ENCODE results near the gene SPATA12.
A peak's percentile ranks its signal among the peaks of the same experiment; 100 is the strongest.

The SPATA12 gene

GRCh38 chr3:57060089-57060821 is at the start of gene SPATA12:
Gene SPATA12 (plus strand): TSS chr3:57060664. CDS start chr3:57073695, 13,031 bp downstream.
- DNase-seq (ENCODE audit: low spot score): peak; percentile 84

- DNase-seq (ENCODE audit: low spot score): no peak
Observed at GRCh38 chr3:57011022-57011421, 49.4 kb upstream of the SPATA12 start.

- no peak for DNase-seq (ENCODE audit: low spot score)
Observed at GRCh38 chr3:57012847-57013246, 47.6 kb upstream of the SPATA12 start.

- DNase-seq (ENCODE audit: low spot score): no peak
Observed at GRCh38 chr3:57015350-57015729, 45.1 kb upstream of the SPATA12 start.

- DNase-seq (ENCODE audit: low spot score): no peak
Observed at GRCh38 chr3:57015912-57016311, 44.6 kb upstream of the SPATA12 start.

- DNase-seq (ENCODE audit: low spot score): peak; percentile 96
Observed at GRCh38 chr3:57017459-57017845, 43.0 kb upstream of the SPATA12 start.

GRCh38 chr3:57018246-57018645 is 42.2 kb upstream of the SPATA12 start:
- DNase-seq (ENCODE audit: low spot score): no peak

GRCh38 chr3:57019057-57019456 is 41.4 kb upstream of the SPATA12 start:
- DNase-seq (ENCODE audit: low spot score): no peak

- no peak for DNase-seq (ENCODE audit: low spot score)
Observed at GRCh38 chr3:57025237-57025636, 35.2 kb upstream of the SPATA12 start.

GRCh38 chr3:57026944-57027343 is 33.5 kb upstream of the SPATA12 start:
- no peak for DNase-seq (ENCODE audit: low spot score)

- DNase-seq (ENCODE audit: low spot score): no peak
Observed at GRCh38 chr3:57029383-57029782, 31.1 kb upstream of the SPATA12 start.

GRCh38 chr3:57029924-57030323 is 30.5 kb upstream of the SPATA12 start:
- no peak for DNase-seq (ENCODE audit: low spot score)

- no peak for DNase-seq (ENCODE audit: low spot score)
Observed at GRCh38 chr3:57030721-57031120, 29.7 kb upstream of the SPATA12 start.

- DNase-seq (ENCODE audit: low spot score): no peak
Observed at GRCh38 chr3:57031631-57032541, 28.6 kb upstream of the SPATA12 start.

- no peak for DNase-seq (ENCODE audit: low spot score)
Observed at GRCh38 chr3:57036952-57037351, 23.5 kb upstream of the SPATA12 start.

GRCh38 chr3:57038466-57039164 is 21.8 kb upstream of the SPATA12 start:
- no peak for DNase-seq (ENCODE audit: low spot score)

- DNase-seq (ENCODE audit: low spot score): no peak
Observed at GRCh38 chr3:57041674-57042073, 18.8 kb upstream of the SPATA12 start.

GRCh38 chr3:57043518-57043917 is 16.9 kb upstream of the SPATA12 start:
- no peak for DNase-seq (ENCODE audit: low spot score)

GRCh38 chr3:57046101-57046765 is 14.2 kb upstream of the SPATA12 start:
- no peak for DNase-seq (ENCODE audit: low spot score)

- peak; percentile 83 for DNase-seq (ENCODE audit: low spot score)
Observed at GRCh38 chr3:57048052-57048671, 12.3 kb upstream of the SPATA12 start.

- no peak for DNase-seq (ENCODE audit: low spot score)
Observed at GRCh38 chr3:57048728-57049127, 11.7 kb upstream of the SPATA12 start.

GRCh38 chr3:57052662-57053061 is 7.8 kb upstream of the SPATA12 start:
- DNase-seq (ENCODE audit: low spot score): no peak
